C4-2B (cell line): Measurements from ENCODE around the gene ACTL6A.
"Not testable (repeated sequence)": the region's sequence is repeated elsewhere in the genome, so short reads cannot be mapped to it uniquely, and the experiment has no call there.

Source experiments
- H3K27ac ChIP-seq: fragments of 450-650 bp; 2 replicates; pipeline ENCODE4 v1.5.1; 2017
- ZFX ChIP-seq: fragments of 450-650 bp; IDR thresholded peaks from 2 replicates; pipeline ENCODE4 v1.6.1; 2017
- TF ChIP-seq, protein P1 (sequence below): fragments of 450-650 bp; conservative IDR thresholded peaks from 2 replicates; pipeline ENCODE4 v1.5.1; 2017; ENCODE audit warnings: mild to moderate bottlenecking

Gene ACTL6A

DNA sequence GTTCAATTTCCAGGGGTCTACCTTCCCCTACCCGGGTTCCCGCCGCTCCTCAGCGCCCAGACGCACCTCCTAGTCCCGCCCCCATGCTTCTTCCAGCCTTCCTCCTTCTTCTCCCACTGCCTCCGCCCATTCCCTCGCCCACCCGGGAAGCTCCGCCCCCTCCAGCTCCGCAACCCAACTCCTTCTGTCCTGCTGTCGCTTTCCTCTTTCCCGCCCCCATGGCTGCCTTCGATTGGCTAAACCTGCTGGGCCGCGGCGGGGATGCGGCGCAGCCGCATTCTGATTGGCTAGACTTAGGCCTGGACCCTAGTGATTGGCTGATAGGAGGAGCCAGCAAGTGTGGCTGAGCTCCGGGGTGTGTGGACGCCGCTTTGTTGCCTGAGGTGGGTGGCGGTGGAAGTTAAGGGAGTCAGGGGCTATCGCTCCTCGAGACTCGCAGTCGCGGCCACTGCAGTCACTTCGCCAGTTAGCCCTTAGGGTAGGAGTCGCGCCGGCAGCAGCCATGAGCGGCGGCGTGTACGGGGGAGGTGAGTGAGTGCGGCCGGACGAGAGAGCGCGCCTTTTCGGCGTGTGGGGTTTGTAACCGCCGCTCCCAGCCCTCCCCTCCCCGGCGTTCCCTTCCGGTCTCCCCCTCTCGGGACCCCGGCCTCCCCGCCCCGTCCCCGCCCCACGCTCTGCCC is at the start of gene ACTL6A:
Gene ACTL6A, plus strand, starts transcription at position 336 of the 680 bp plus-strand sequence. Its CDS starts 167 bp downstream, at position 503.
- H3K27ac ChIP-seq = peak within 1 kb of the TSS; percentile 76
- TF ChIP-seq, protein P1, sequence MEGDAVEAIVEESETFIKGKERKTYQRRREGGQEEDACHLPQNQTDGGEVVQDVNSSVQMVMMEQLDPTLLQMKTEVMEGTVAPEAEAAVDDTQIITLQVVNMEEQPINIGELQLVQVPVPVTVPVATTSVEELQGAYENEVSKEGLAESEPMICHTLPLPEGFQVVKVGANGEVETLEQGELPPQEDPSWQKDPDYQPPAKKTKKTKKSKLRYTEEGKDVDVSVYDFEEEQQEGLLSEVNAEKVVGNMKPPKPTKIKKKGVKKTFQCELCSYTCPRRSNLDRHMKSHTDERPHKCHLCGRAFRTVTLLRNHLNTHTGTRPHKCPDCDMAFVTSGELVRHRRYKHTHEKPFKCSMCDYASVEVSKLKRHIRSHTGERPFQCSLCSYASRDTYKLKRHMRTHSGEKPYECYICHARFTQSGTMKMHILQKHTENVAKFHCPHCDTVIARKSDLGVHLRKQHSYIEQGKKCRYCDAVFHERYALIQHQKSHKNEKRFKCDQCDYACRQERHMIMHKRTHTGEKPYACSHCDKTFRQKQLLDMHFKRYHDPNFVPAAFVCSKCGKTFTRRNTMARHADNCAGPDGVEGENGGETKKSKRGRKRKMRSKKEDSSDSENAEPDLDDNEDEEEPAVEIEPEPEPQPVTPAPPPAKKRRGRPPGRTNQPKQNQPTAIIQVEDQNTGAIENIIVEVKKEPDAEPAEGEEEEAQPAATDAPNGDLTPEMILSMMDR = no peak
- no peak for TF ChIP-seq ZFX

DNA sequence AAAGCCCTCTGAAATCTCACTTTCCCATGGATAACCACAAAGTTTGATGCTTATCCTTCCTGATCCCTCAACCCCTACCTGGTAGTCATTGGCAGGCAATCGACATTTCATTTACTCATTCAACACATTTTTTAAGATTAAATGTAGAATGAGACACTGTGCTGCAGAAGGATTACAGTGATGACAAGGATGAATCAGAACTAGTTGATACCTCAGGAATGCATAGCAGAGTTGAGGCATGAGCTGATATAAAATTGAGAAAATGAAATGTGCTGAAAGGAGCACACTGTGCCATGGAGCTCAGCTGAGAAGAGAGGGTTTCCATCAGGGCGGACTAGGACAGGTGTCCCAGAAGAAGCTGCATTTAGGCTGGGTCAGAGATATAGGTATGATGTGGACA is 48.9 kb upstream of the ACTL6A start:
- TF ChIP-seq, protein P1 = no peak
- no peak for TF ChIP-seq ZFX
- H3K27ac ChIP-seq = no peak overlapping the region

DNA sequence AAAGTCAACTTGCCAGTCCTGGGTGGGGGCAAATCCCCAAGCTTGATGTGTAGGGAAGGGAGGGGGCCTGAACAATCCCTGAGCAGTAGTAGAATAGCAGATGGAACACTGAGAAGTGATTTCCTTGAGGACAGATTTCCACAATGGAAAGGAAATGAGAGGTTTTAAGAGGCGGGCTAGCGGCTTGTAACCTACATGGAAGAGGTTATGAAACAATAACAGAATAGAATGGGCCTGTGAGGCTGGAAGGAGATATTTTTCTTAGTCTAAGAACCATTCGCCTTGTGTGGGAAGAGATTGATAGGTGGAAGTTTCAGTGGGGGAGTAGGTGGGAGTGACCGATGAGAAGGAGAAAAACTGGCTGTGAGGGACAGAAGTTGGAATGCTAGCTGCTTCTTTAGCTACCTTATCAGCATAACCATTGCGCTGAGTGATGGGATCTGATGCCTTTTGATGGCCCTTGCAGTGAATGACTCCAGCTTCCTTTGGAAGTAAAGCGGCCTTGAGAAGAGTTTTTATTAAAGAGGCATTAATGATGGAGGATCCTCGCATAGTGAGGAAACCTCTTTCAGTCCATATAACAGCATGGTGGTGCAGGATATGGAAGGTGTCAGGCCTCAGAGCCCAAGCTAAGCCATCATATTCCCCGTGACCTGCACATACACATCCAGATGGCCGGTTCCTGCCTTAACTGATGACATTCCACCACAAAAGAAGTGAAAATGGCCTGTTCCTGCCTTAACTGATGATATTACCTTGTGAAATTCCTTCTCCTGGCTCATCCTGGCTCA is 46.1 kb upstream of the ACTL6A start:
- not testable (repeated sequence) for H3K27ac ChIP-seq

DNA sequence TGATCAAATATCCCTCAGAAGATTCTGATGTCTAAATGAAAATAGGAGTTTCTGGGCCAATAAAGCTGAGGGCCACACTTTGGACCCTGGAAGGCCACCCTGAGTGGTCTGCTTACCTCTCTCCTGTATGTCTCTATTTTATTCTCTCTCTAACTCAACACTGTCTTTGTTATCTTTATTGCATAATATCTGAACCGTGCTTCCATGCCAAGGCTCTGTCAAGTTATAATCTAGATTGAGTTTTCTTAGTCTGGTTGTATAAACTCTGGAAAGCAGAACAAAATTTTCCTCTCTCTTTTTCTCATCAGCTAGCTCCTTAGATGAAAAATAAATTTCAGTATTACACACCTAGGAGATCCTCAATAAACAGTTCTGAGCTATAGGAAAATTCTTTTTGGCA is 36.2 kb upstream of the ACTL6A start:
- H3K27ac ChIP-seq = no peak overlapping the region
- TF ChIP-seq ZFX = no peak
- TF ChIP-seq, protein P1 = no peak

DNA sequence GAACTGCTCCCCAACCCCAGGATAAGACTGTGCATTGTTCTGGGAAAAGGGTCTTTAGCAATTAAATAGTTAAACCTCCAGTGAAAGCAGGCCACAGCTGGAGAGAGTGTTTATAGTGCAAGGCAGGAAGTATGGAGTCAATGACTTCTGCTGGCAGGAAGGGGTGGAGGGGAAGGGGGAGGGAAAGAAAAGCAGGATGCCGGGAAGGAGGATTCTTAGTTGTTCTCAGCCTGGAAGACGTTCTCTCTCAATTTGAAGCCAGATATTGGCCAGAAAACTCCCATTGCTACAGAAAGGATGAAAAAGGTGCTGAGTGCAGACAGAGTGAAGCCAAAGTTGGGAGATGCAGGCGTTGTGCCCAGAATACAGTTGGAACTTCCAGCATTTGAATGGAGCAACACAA is 35.7 kb upstream of the ACTL6A start:
- H3K27ac ChIP-seq = no peak overlapping the region
- TF ChIP-seq ZFX = no peak
- TF ChIP-seq, protein P1 = no peak

DNA sequence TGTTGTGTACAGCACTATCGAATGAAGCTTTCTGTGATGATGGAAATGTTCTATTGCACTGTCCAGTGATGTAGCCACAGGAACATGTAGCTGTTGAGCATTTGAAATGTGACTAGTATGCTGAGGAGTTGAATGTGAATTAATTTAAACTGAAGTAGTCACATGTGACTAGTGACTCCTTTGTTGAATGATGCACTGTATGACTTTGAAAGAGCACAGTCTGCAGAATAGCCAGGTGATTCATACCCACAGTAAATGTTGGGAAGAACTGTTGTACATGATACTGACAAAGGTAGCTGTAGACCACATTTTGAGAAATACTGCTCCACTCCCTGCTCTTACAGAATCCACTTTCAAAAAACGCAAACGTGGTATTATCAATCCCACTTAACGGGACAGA is 34.0 kb upstream of the ACTL6A start:
- TF ChIP-seq, protein P1 = no peak
- TF ChIP-seq ZFX = no peak
- H3K27ac ChIP-seq = no peak overlapping the region

DNA sequence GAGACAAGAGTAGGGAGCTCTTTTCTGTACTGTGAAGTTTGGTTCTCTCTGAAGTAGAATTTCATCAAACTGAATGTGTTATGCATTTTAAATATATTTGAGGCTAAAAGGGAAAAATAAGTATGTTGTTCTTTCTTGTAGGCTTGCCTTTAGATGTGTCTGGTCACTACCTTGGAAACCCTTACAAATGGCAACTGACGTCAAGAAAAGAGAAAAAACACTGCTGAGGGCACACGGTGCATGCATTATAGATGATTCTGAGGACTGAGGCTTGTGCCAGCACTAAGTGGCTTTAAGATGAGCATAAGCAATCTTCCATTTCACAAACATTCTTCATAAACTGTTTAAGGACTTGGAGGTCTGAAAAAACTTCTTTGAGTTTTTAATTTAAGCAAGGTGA is 31.1 kb upstream of the ACTL6A start:
- TF ChIP-seq, protein P1 = no peak
- TF ChIP-seq ZFX = no peak
- no peak overlapping the region for H3K27ac ChIP-seq

DNA sequence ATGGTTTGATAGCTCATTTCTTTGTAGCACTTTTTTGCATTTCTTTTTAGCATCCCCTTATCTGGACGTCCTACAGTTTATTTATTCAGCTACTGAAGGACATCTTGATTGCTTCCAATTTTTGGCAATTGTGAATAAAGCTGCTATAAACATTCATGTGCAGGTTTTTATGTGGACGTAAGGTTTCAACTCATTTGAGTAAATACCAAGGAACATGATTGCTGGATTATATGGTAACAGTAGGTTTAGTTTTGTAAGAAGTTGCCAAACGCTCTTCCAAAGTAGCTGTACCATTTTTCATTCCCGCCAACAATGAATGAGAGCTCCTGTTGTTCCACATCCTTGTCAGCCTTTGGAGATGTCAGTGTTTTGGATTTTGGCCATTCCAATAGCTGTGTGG is 29.5 kb upstream of the ACTL6A start:
- TF ChIP-seq ZFX = no peak
- no peak overlapping the region for H3K27ac ChIP-seq
